Body of pancreas (tissue), 4 donors: ENCODE data around the gene SOX5.

Source experiments
- POLR2A ChIP-seq, 3 donors: fragments of 450-650 bp; IDR thresholded peaks; one replicate each; pipeline ENCODE4 v1.6.1; 2016; ENCODE audit warnings: antibody characterized with exemption in 3 of 3, mild to moderate bottlenecking in 2 of 3
- TF ChIP-seq, protein P1 (sequence below), 7 experiments: fragments of 450-650 bp in 4 of 7; fragments of 200-600 bp in 3 of 7; sonication (generic) in 3 of 7; IDR thresholded peaks; one replicate each; pipeline ENCODE4 v1.5.1; 2016 to 2019; ENCODE audit warnings: antibody characterized with exemption in 7 of 7

DNA sequence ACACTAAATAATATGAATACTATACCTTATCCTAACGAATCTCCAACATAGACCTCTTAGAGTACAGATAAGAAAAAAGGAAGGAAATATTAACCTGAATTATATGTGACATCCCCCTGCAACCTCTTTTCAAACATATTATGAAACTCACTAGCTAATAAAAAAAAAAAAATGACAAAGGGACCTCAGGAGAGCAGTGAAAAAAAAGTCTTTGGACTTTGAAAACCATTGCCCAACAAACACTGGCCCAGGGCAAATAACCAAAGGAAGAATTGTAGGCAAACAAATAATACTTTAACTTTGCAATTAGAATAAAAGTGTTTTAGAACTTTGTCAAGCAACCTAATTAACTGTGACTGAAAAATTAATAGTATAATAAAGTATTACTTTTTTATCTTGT lies 7.7 kb downstream of the SOX5 start:
- TF ChIP-seq, protein P1, sequence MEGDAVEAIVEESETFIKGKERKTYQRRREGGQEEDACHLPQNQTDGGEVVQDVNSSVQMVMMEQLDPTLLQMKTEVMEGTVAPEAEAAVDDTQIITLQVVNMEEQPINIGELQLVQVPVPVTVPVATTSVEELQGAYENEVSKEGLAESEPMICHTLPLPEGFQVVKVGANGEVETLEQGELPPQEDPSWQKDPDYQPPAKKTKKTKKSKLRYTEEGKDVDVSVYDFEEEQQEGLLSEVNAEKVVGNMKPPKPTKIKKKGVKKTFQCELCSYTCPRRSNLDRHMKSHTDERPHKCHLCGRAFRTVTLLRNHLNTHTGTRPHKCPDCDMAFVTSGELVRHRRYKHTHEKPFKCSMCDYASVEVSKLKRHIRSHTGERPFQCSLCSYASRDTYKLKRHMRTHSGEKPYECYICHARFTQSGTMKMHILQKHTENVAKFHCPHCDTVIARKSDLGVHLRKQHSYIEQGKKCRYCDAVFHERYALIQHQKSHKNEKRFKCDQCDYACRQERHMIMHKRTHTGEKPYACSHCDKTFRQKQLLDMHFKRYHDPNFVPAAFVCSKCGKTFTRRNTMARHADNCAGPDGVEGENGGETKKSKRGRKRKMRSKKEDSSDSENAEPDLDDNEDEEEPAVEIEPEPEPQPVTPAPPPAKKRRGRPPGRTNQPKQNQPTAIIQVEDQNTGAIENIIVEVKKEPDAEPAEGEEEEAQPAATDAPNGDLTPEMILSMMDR (IDR thresholded peaks at IDR 0.05), result no peak
- TF ChIP-seq POLR2A (IDR thresholded peaks at IDR 0.05), result no peak
